Smooth muscle cell (in vitro differentiated cells): ENCODE results near the gene DUSP16. TPM values are rescaled to one million over a fixed set of nuclear protein-coding genes. Genes with fewer than 3 reads are reported as not detected.

Experiments
- DNase-seq: peaks from one replicate; lab custom pipeline; 2025; ENCODE audit not compliant: unreplicated experiment; lab: John Stamatoyannopoulos, UW
- H2AFZ ChIP-seq: fragments of 200-600 bp; sonication (generic); 2 replicates; pipeline ENCODE4 v1.6.0; 2016; ENCODE audit warnings: antibody characterized with exemption, low read depth, mild to moderate bottlenecking
- H3F3A ChIP-seq: fragments of 200-600 bp; sonication (generic); 2 replicates; pipeline ENCODE4 v1.6.0; 2017; ENCODE audit warnings: antibody characterized with exemption, low read depth
- H3K27ac ChIP-seq: fragments of 200-600 bp; sonication (generic); 2 replicates; pipeline ENCODE4 v1.5.1; 2016; ENCODE audit warnings: low read depth, mild to moderate bottlenecking
- H3K27me3 ChIP-seq: fragments of 200-600 bp; sonication (generic); 2 replicates; pipeline ENCODE4 v1.6.1; 2016; ENCODE audit warnings: low read depth, mild to moderate bottlenecking
- H3K36me3 ChIP-seq: fragments of 200-600 bp; sonication (generic); 2 replicates; pipeline ENCODE4 v1.5.1; 2016; ENCODE audit warnings: low read depth
- H3K4me1 ChIP-seq: fragments of 200-600 bp; sonication (generic); 2 replicates; pipeline ENCODE4 v1.5.1; 2016; ENCODE audit warnings: low read depth
- H3K4me2 ChIP-seq: fragments of 200-600 bp; sonication (generic); 2 replicates; pipeline ENCODE4 v1.6.0; 2016; ENCODE audit warnings: mild to moderate bottlenecking
- H3K4me3 ChIP-seq: fragments of 200-600 bp; sonication (generic); 2 replicates; pipeline ENCODE4 v1.5.1; 2016; ENCODE audit warnings: mild to moderate bottlenecking
- H3K79me2 ChIP-seq: fragments of 200-600 bp; sonication (generic); 2 replicates; pipeline ENCODE4 v1.6.0; 2016; ENCODE audit warnings: low read depth, mild to moderate bottlenecking
- H3K9ac ChIP-seq: fragments of 200-600 bp; sonication (generic); 2 replicates; pipeline ENCODE4 v1.6.0; 2016; ENCODE audit warnings: low read depth
- H3K9me3 ChIP-seq: fragments of 200-600 bp; sonication (generic); replicated peaks from 2 replicates; pipeline ENCODE4 v1.5.1; 2016; ENCODE audit warnings: low read depth
- H4K20me1 ChIP-seq: fragments of 200-600 bp; sonication (generic); 2 replicates; pipeline ENCODE4 v1.6.0; 2016; ENCODE audit warnings: low read depth
- CTCF ChIP-seq: fragments of 200-600 bp; sonication (generic); IDR thresholded peaks from 2 replicates; pipeline ENCODE4 v1.5.1; 2017; ENCODE audit warnings: borderline replicate concordance, mild to moderate bottlenecking, antibody characterized with exemption; ENCODE audit not compliant: insufficient read depth, poor library complexity, severe bottlenecking
- WGBS: methylation state at CpG from one replicate; pipeline ENCODE4 v1.1.7; 2016; ENCODE audit warnings: low lambda C conversion rate; 5-methylcytosine and 5-hydroxymethylcytosine counted together
- polyA plus RNA-seq: library from polyadenylated mRNA; unstranded; fragments of >200 nt; fragmentation: Nextera tagmentation; extraction: Ambion mirVana; gene quantifications from 2 replicates; pipeline ENCODE4 v1.2.1, GENCODE V29; 2016
- total RNA-seq: library from RNA; depleted of rRNA; stranded (reverse); fragments of >200 nt; gene quantifications from 2 replicates; pipeline ENCODE4 v1.2.3, GENCODE V29; 2014

Gene DUSP16
- total and polyA plus RNA-seq, 2 experiments from 2014 or later: 1.2 to 10.8 TPM

- Histone ChIP-seq H3K27ac (no peak overlapping the region), H3K36me3 (no peaks in the 10 kb centered on the region), H3F3A (no peaks in the 10 kb centered on the region), H3K27me3 (no peaks in the 10 kb centered on the region), H3K4me1 (no peaks in the 10 kb centered on the region), H3K4me3 (no peak overlapping the region), H3K4me2 (no peak overlapping the region), H3K79me2 (peaks cover 27% of the 10 kb centered on the region), H2AFZ (no peak overlapping the region), H4K20me1 (peaks cover 15% of the 10 kb centered on the region), H3K9ac (no peak overlapping the region), H3K9me3 (no peaks in the 10 kb centered on the region)
- 98% methylated on average over 3 of the region's 3 CpGs for WGBS
- DNase-seq: no peak
- TF ChIP-seq CTCF: no peak
Measured at GRCh38 chr12:12553208-12553785, 9.4 kb downstream of the DUSP16 start.

GRCh38 chr12:12551115-12551514 is 11.5 kb downstream of the DUSP16 start:
- H3K4me3 ChIP-seq: no peak overlapping the region
- 90% methylated on average over 7 of the region's 7 CpGs for WGBS
- H3K36me3 ChIP-seq: no peaks in the 10 kb centered on the region
- H3K27ac ChIP-seq: no peak overlapping the region
- H3K9ac ChIP-seq: no peak overlapping the region
- H3K4me2 ChIP-seq: no peak overlapping the region
- DNase-seq: no peak
- no peaks in the 10 kb centered on the region for H3F3A ChIP-seq
- H3K4me1 ChIP-seq: no peaks in the 10 kb centered on the region
- no peaks in the 10 kb centered on the region for H3K9me3 ChIP-seq
- H3K27me3 ChIP-seq: no peaks in the 10 kb centered on the region
- H3K79me2 ChIP-seq: peaks cover 14% of the 10 kb centered on the region
- no peak for TF ChIP-seq CTCF
- H2AFZ ChIP-seq: no peak overlapping the region
- H4K20me1 ChIP-seq: peaks cover 25% of the 10 kb centered on the region

DNA sequence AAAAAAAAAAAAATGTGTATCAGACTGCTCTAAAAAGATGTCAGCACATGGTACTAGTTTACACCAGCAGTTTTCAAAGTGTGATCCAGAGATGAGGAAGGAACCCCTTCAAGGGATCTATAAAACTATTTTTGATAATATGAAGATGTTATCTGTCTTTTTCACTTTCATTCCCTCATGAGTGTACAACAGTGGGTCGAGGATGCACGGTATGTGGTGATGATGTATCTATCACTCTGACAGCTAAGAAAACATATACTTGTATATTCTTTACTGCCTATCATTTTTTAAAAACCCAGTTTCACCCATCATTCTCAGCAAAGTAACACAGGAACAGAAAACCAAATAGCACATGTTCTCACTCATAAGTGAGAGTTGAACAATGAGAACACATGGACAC is 12.4 kb downstream of the DUSP16 start:
- Histone ChIP-seq H3K79me2 (peaks cover 19% of the 10 kb centered on the region), H3K4me3 (no peak overlapping the region), H3K27ac (no peak overlapping the region), H3F3A (no peaks in the 10 kb centered on the region), H3K27me3 (no peaks in the 10 kb centered on the region), H3K9ac (no peak overlapping the region), H2AFZ (no peak overlapping the region), H4K20me1 (peaks cover 24% of the 10 kb centered on the region), H3K4me1 (no peaks in the 10 kb centered on the region), H3K4me2 (no peak overlapping the region), H3K36me3 (no peaks in the 10 kb centered on the region), H3K9me3 (no peaks in the 10 kb centered on the region)
- DNase-seq: no peak
- no peak for TF ChIP-seq CTCF
- WGBS: 95% methylated on average over 2 of the region's 2 CpGs

DNA sequence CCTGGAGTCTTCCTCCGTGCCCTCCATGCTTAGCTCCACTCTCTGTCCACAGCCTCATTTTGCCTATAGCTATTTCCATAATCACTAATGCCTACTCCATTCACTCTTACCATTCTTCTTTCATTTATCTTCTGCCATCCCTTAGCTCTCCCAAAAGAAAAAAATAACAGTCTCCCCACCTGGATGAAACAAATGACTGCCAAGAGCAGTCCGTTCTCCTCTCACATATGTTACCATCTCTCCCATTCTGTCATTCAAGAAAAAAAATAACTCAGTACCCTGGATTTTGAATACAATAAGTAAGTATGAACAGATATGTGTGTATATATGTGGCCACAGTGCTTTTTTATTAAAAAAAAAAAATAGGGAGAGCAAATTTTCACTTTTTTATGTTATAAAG is 13.2 kb downstream of the DUSP16 start:
- TF ChIP-seq CTCF: no peak
- Histone ChIP-seq H3K4me1 (no peaks in the 10 kb centered on the region), H3K9ac (no peak overlapping the region), H4K20me1 (peaks cover 23% of the 10 kb centered on the region), H3K9me3 (no peaks in the 10 kb centered on the region), H3K79me2 (peaks cover 20% of the 10 kb centered on the region), H3K27ac (no peak overlapping the region), H2AFZ (no peak overlapping the region), H3K4me2 (no peak overlapping the region), H3F3A (no peaks in the 10 kb centered on the region), H3K27me3 (no peaks in the 10 kb centered on the region), H3K4me3 (no peak overlapping the region), H3K36me3 (no peaks in the 10 kb centered on the region)
- DNase-seq: no peak
- 93% methylated on average over 2 of the region's 2 CpGs for WGBS
